Measurements from ENCODE around the gene HOGA1. TPM values are rescaled to one million over a fixed set of nuclear protein-coding genes. Genes with fewer than 3 reads are reported as not detected.
"Not testable (repeated sequence)": the region's sequence is repeated elsewhere in the genome, so short reads cannot be mapped to it uniquely, and the experiment has no call there.

The HOGA1 gene
- total RNA-seq, 1 experiment from 2014 or later: 6.3 TPM

GRCh38 chr10:97648562-97649404 is 64.6 kb downstream of the HOGA1 start:
- peak; percentile 97 for DNase-seq (ENCODE audit: low spot score)

- not testable (repeated sequence) for DNase-seq (ENCODE audit: low spot score)
Observed at GRCh38 chr10:97649405-97649750, 65.2 kb downstream of the HOGA1 start.

- no peak for DNase-seq (ENCODE audit: low spot score)
Observed at GRCh38 chr10:97650726-97651125, 66.5 kb downstream of the HOGA1 start.

GRCh38 chr10:97651773-97652172 is 67.6 kb downstream of the HOGA1 start:
- peak; percentile 43 for DNase-seq (ENCODE audit: low spot score)

- no peak for DNase-seq (ENCODE audit: low spot score)
Observed at GRCh38 chr10:97656777-97657176, 72.6 kb downstream of the HOGA1 start.

- DNase-seq (ENCODE audit: low spot score): no peak
Observed at GRCh38 chr10:97659589-97659988, 75.4 kb downstream of the HOGA1 start.

Other genes starting within 250 kb of the HOGA1 start
- 4.0 and 4.2 TPM in 2 replicates for gene FRAT2, start 249.7 kb upstream of the HOGA1 start, total RNA-seq (2014; rRNA removed; shearing (Covaris generic))
- 47.9 and 52.8 TPM in 2 replicates for gene RRP12, start 183.0 kb upstream of the HOGA1 start, total RNA-seq (2014; rRNA removed; shearing (Covaris generic))
- 967 and 1,053 TPM in 2 replicates for gene PGAM1, start 158.2 kb upstream of the HOGA1 start, total RNA-seq (2014; rRNA removed; shearing (Covaris generic))
- 101 and 116 TPM in 2 replicates for gene EXOSC1, start 138.4 kb upstream of the HOGA1 start, total RNA-seq (2014; rRNA removed; shearing (Covaris generic))
- 85.5 and 108 TPM in 2 replicates for gene ZDHHC16, start 138.2 kb upstream of the HOGA1 start, total RNA-seq (2014; rRNA removed; shearing (Covaris generic))
- gene MMS19, start 86.0 kb upstream of the HOGA1 start, total RNA-seq (2014; rRNA removed; shearing (Covaris generic)): 90.4 and 105 TPM in 2 replicates
- gene UBTD1, start 85.5 kb upstream of the HOGA1 start, total RNA-seq (2014; rRNA removed; shearing (Covaris generic)): 37.6 and 53.8 TPM in 2 replicates
- 2.0 and 6.7 TPM in 2 replicates for gene ANKRD2, start 11.6 kb upstream of the HOGA1 start, total RNA-seq (2014; rRNA removed; shearing (Covaris generic))
- 0.38 TPM in 1 of 2 replicates, not detected in the other for gene C10orf62, start 5.3 kb downstream of the HOGA1 start, total RNA-seq (2014; rRNA removed; shearing (Covaris generic))
- 6.2 and 10.0 TPM in 2 replicates for gene MORN4, start 49.1 kb downstream of the HOGA1 start, total RNA-seq (2014; rRNA removed; shearing (Covaris generic))
- 31.7 and 32.1 TPM in 2 replicates for gene PI4K2A, start 56.3 kb downstream of the HOGA1 start, total RNA-seq (2014; rRNA removed; shearing (Covaris generic))
- 26.7 and 28.7 TPM in 2 replicates for gene AVPI1, start 102.9 kb downstream of the HOGA1 start, total RNA-seq (2014; rRNA removed; shearing (Covaris generic))
- 68.2 and 69.7 TPM in 2 replicates for gene MARVELD1, start 129.3 kb downstream of the HOGA1 start, total RNA-seq (2014; rRNA removed; shearing (Covaris generic))
- 22.4 and 25.6 TPM in 2 replicates for gene ZFYVE27, start 152.7 kb downstream of the HOGA1 start, total RNA-seq (2014; rRNA removed; shearing (Covaris generic))
- gene SFRP5, start 187.6 kb downstream of the HOGA1 start, total RNA-seq (2014; rRNA removed; shearing (Covaris generic)): not detected in 2 replicates